HG03558 (cell line): ENCODE data around the gene GFOD2.

Source experiments
- ATAC-seq: cut with Tn5 transposase; IDR thresholded peaks from one replicate; pipeline ENCODE4 v1.9.1; 2021; ENCODE audit warnings: moderate number of reproducible peaks; ENCODE audit not compliant: unreplicated experiment; ENCODE audit errors: extremely low read depth

Gene GFOD2

GRCh38 chr16:67733734-67734470 lies 14.8 kb upstream of the GFOD2 start:
- no peak for ATAC-seq

- ATAC-seq, result no peak
These were observed 12.6 kb upstream of the GFOD2 start for GRCh38 chr16:67731753-67732095.

- ATAC-seq, result no peak
These were observed 12.1 kb upstream of the GFOD2 start for GRCh38 chr16:67731071-67731752.

GRCh38 chr16:67730326-67730725 lies 11.2 kb upstream of the GFOD2 start:
- no peak for ATAC-seq

GRCh38 chr16:67729636-67730248 lies 10.6 kb upstream of the GFOD2 start:
- no peak for ATAC-seq

GRCh38 chr16:67727521-67728485 lies 8.7 kb upstream of the GFOD2 start:
- no peak for ATAC-seq

- no peak for ATAC-seq
These were observed 7.3 kb upstream of the GFOD2 start for GRCh38 chr16:67726106-67727034.

GRCh38 chr16:67723911-67724305 lies 4.8 kb upstream of the GFOD2 start:
- no peak for ATAC-seq

GRCh38 chr16:67723151-67723910 lies 4.2 kb upstream of the GFOD2 start:
- ATAC-seq, result no peak

GRCh38 chr16:67720236-67720635 lies 1.1 kb upstream of the GFOD2 start:
- no peak for ATAC-seq

GRCh38 chr16:67719778-67720144 lies 645 bp upstream of the GFOD2 start:
- no peak for ATAC-seq

GRCh38 chr16:67718668-67719047 lies 458 bp downstream of the GFOD2 start:
- ATAC-seq, result no peak

GRCh38 chr16:67716097-67716496 lies 3.0 kb downstream of the GFOD2 start:
- ATAC-seq, result no peak

GRCh38 chr16:67714522-67714921 lies 4.6 kb downstream of the GFOD2 start:
- ATAC-seq, result no peak

- ATAC-seq, result no peak
These were observed 5.4 kb downstream of the GFOD2 start for GRCh38 chr16:67713647-67714273.

GRCh38 chr16:67710607-67711006 lies 8.5 kb downstream of the GFOD2 start:
- no peak for ATAC-seq

GRCh38 chr16:67709050-67709449 lies 10.1 kb downstream of the GFOD2 start:
- no peak for ATAC-seq

GRCh38 chr16:67708368-67708771 lies 10.7 kb downstream of the GFOD2 start:
- ATAC-seq, result no peak
